ENCODE results near the gene FBN1.

DNA sequence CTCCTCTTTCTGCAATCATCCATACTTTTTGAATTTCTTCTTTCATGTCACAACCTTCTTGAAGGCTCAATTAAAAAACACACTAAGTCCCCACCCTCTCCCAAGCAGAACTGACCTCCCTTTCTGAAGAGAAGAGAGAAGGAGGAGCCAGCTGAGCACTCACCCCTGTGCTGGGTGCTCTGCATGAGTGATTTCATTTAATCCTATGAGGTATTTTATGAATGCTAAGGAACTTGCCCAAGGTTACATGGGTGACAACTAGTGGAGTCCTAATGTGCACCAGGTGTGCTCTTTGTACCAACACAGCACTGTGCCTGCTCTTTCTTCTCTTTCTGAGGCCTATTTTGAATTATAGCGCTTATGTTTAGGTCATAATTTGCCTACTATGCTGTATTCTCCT lies 178.7 kb downstream of the FBN1 start:
- TF ChIP-seq, protein P1, sequence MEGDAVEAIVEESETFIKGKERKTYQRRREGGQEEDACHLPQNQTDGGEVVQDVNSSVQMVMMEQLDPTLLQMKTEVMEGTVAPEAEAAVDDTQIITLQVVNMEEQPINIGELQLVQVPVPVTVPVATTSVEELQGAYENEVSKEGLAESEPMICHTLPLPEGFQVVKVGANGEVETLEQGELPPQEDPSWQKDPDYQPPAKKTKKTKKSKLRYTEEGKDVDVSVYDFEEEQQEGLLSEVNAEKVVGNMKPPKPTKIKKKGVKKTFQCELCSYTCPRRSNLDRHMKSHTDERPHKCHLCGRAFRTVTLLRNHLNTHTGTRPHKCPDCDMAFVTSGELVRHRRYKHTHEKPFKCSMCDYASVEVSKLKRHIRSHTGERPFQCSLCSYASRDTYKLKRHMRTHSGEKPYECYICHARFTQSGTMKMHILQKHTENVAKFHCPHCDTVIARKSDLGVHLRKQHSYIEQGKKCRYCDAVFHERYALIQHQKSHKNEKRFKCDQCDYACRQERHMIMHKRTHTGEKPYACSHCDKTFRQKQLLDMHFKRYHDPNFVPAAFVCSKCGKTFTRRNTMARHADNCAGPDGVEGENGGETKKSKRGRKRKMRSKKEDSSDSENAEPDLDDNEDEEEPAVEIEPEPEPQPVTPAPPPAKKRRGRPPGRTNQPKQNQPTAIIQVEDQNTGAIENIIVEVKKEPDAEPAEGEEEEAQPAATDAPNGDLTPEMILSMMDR (IDR thresholded peaks at IDR 0.05): no peak
- TF ChIP-seq POLR2A (IDR thresholded peaks at IDR 0.05): no peak
